ENCODE data around the gene SLC6A4.
"Not testable (repeated sequence)": the region's sequence is repeated elsewhere in the genome, so short reads cannot be mapped to it uniquely, and the experiment has no call there.

Gene SLC6A4

GRCh38 chr17:30217746-30218245, 17.7 kb downstream of the SLC6A4 start:
- DNase-seq, result no peak

- DNase-seq, result no peak
These were observed 18.4 kb downstream of the SLC6A4 start for GRCh38 chr17:30217054-30217453.

- DNase-seq, result no peak
These were observed 22.7 kb downstream of the SLC6A4 start for GRCh38 chr17:30212750-30213149.

- no peak for DNase-seq
These were observed 24.1 kb downstream of the SLC6A4 start for GRCh38 chr17:30211371-30211770.

GRCh38 chr17:30210901-30211300, 24.6 kb downstream of the SLC6A4 start:
- no peak for DNase-seq

GRCh38 chr17:30210366-30210765, 25.1 kb downstream of the SLC6A4 start:
- no peak for DNase-seq

- no peak for DNase-seq
These were observed 25.6 kb downstream of the SLC6A4 start for GRCh38 chr17:30209930-30210329.

- DNase-seq, result no peak
These were observed 27.3 kb downstream of the SLC6A4 start for GRCh38 chr17:30208214-30208613.

- DNase-seq, result no peak
These were observed 27.8 kb downstream of the SLC6A4 start for GRCh38 chr17:30207655-30208054.

GRCh38 chr17:30203471-30203981, 32.0 kb downstream of the SLC6A4 start:
- DNase-seq, result no peak

- not testable (repeated sequence) for DNase-seq
These were observed 34.8 kb downstream of the SLC6A4 start for GRCh38 chr17:30200656-30201055.

DNA sequence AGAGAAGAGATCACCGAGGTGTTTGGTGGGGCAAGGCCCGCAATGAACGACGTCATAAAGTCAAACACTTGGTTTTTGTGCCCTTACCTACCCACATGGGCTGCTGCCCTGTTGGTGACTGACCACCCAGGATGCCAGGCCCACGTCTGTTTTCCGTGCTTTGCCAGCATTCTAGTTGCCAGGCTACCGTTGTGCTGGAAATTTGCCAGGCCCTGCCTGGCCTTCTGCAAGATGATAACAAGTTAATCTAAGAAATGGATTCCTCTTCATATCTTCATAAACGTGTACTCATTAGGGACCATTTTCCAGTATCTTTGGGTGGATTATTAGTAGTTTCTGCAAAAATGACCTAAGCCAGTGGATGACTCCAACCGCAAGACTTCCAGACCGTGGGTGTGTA, 35.4 kb downstream of the SLC6A4 start:
- no peak for DNase-seq

DNA sequence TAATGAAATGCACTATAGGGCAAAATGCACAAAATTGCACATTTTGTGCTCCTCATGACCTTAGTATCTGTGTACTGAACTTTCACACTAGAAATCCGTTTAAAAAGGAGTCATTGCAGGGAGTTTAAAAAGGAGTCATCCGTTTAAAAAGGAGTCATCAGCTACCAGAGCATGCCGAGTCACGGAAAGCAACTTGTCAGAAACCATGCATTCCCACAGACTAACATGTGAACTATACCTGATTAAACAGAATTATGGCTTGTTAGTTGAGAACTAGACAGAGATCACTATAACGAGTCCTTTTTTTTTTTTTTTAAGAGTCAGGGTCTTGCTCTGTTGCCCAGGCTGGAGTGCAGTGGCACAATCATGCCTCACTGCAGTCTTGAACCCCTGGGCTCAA, 35.9 kb downstream of the SLC6A4 start:
- no peak for DNase-seq

GRCh38 chr17:30197416-30197815, 38.1 kb downstream of the SLC6A4 start:
- no peak for DNase-seq

DNA sequence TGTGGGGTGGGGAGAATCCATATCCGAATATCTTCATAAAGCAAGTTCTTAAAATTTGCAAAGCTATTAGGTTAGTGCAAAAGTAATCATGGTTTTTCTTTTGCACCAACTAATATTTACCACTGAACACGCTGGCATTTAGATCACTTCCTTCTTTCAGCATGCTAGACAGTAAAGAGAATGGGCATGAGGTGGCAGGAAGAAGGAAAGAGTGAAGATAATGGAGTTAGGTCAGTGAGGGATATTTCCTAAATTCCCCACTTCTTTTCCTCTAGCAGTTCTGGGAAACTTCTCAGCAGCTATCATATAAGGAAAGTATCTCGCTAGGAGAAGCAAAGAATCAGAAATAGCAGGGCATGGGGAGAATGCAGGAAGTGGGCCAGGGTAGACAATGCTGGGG, 39.0 kb downstream of the SLC6A4 start:
- DNase-seq, result no peak

DNA sequence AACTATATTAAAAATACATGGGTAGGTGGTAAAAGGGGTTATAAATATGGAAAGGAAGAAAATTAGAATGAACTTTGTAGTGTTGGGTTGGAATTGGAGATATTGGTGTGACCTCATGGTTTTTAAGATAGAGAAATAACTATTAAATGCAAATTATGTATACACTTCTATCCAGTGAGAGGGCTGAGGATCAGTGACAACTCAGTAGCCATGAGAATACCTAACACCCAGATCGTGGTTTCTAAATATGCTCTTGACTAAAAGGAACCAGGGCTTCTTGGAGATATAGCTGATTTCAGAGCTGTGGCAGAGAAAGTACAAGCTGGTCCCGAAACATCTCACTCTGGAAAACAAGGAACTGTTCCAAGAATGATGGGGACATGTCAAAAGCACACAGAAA, 44.4 kb downstream of the SLC6A4 start:
- no peak for DNase-seq

DNA sequence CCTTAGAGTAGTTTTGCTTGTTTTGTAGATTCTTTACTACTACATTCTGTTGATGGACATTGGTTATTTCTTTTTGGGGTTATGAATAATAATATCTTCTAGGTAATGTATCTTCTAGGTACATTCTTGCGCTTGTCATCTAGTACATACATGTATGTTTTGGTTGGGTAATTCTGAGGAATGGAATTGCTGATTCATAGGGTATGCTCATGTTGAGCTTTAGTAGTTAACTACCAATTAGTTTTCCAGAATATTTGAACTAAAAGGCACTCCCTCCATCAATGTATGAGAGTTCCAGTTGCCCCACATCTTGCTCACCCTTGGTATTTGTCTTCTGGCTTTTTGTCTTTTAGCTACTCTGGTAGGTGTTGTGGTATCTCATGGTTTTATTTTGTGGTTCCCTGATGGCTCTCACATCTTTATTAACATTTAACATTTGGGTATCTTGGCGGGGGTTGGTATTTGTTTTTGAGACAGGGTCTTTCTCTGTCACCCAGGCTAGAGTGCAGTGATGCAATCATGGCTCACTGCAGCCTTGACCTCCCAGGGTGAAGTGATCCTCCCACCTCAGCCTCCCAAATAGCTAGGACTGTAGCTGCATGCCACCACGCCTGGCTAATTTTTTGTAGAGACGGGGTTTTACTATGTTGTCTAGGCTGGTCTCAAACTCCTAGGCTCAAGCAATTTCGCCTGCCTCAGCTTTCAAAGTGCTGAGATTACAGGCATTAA, 47.1 kb downstream of the SLC6A4 start:
- DNase-seq, result no peak

DNA sequence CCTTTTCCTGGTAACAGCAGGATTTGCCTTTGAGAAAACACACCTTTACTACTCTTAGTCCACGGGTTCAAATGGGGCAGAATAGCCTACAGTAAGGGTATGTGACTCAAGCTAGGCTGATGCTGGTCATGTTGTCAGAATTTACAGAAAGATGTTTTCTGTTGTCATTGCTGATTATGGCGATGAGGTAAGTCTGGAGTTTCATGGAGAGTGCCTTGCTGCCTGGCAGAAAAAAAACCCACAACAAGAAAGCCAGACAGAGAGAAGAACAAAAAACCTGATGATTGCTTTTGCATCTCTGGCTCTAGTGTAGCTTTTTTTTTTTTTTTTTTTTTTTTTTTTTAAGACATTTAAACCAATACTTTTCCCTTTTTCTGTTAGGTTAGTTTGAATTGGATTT, 47.9 kb downstream of the SLC6A4 start:
- no peak for DNase-seq

- no peak for DNase-seq
These were observed 48.7 kb downstream of the SLC6A4 start for GRCh38 chr17:30186761-30187160.

- DNase-seq, result no peak
These were observed 58.6 kb downstream of the SLC6A4 start for GRCh38 chr17:30176855-30177254.

DNA sequence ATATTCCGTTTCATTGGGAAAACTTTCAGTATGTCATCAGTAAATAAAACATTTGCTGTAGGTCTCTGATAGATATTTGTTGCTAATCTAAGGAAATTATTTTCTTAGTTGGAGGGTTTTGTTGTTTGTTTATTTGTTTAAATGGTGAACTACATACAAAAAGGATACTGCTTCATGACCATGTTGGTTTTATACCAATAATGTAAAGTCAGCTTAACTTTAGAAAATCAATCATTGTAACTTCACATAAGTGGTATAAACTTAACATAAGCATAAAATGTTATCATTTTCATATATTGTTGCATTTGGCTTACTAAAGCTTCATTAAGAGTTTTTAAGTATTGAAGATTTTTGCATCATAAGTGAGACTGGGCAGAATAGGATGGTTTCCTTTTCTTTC, 60.9 kb downstream of the SLC6A4 start:
- DNase-seq, result no peak

- DNase-seq, result no peak
These were observed 61.8 kb downstream of the SLC6A4 start for GRCh38 chr17:30173649-30174048.

DNA sequence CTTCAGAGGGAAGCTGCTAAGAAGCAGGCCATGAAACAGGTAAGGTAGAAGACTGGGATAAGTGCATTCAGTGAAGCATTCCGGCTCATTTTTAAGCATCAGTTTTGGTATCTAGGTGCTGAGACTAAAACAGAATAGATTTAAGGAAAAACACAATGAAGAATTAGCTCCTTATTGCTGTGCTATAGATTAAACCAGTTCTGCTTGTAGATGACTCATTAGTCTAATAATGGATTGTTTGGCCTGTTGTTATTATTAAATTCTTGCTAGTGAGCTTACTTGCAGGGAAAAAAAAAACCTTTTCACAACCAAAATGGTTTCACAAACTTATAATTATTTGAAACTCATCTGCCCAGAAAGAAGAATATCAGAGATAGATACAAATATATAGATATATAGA, 62.9 kb downstream of the SLC6A4 start:
- DNase-seq, result no peak

GRCh38 chr17:30170415-30170987, 65.0 kb downstream of the SLC6A4 start:
- DNase-seq, result no peak

GRCh38 chr17:30165960-30166359, 69.5 kb downstream of the SLC6A4 start:
- no peak for DNase-seq

All from NCI-H748 treated with DMSO at 0.1 percent for 48 hours (cell line).